IPS-18c (cell line): Measurements from ENCODE around the gene PANK4.
"Not testable (repeated sequence)": the region's sequence is repeated elsewhere in the genome, so short reads cannot be mapped to it uniquely, and the experiment has no call there.

ENCODE experiments used
- H3K4me3 ChIP-seq: 2 replicates; pipeline ENCODE4 v1.7.0; 2013; ENCODE audit warnings: low read depth, mild to moderate bottlenecking, low read length, moderate library complexity; ENCODE audit not compliant: insufficient read depth
- H3K9me3 ChIP-seq: one replicate; pipeline ENCODE4 v1.6.1; 2013; ENCODE audit warnings: mild to moderate bottlenecking, low read length, moderate library complexity; ENCODE audit not compliant: control insufficient read depth, insufficient read depth

PANK4 gene

GRCh38 chr1:2560299-2561073, 34.1 kb upstream of the PANK4 start:
- no peak overlapping the region for H3K4me3 ChIP-seq
- H3K9me3 ChIP-seq = no peaks in the 10 kb centered on the region

- H3K9me3 ChIP-seq = no peaks in the 10 kb centered on the region
- no peak overlapping the region for H3K4me3 ChIP-seq
These were observed 33.3 kb upstream of the PANK4 start for GRCh38 chr1:2559509-2560298.

DNA sequence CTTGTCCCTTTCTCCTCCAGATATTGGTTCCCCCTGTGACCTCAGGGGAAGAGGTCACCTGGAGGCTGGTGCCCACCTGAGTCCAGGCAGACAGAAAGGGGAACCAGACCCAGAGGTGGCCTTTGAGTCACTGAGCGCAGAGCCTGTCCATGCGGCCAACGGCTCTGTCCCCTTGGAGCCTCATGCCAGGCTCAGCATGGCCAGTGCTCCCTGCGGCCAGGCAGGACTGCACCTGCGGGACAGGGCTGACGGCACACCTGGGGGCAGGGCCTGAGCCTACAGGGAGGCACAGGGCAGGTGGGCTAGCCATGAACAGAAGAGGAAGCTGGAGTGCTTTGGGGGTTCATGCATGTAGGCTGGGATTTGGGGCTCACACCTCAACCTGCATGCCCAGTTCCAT, 32.5 kb upstream of the PANK4 start:
- H3K9me3 ChIP-seq = no peaks in the 10 kb centered on the region

GRCh38 chr1:2558420-2558819, 32.0 kb upstream of the PANK4 start:
- H3K9me3 ChIP-seq = no peaks in the 10 kb centered on the region
- no peak overlapping the region for H3K4me3 ChIP-seq

More for the DNA sequence above, 32.5 kb upstream of the PANK4 start:
- H3K4me3 ChIP-seq = no peak overlapping the region

GRCh38 chr1:2557482-2558400, 31.3 kb upstream of the PANK4 start:
- Histone ChIP-seq H3K9me3 (no peaks in the 10 kb centered on the region), H3K4me3 (no peak overlapping the region)

DNA sequence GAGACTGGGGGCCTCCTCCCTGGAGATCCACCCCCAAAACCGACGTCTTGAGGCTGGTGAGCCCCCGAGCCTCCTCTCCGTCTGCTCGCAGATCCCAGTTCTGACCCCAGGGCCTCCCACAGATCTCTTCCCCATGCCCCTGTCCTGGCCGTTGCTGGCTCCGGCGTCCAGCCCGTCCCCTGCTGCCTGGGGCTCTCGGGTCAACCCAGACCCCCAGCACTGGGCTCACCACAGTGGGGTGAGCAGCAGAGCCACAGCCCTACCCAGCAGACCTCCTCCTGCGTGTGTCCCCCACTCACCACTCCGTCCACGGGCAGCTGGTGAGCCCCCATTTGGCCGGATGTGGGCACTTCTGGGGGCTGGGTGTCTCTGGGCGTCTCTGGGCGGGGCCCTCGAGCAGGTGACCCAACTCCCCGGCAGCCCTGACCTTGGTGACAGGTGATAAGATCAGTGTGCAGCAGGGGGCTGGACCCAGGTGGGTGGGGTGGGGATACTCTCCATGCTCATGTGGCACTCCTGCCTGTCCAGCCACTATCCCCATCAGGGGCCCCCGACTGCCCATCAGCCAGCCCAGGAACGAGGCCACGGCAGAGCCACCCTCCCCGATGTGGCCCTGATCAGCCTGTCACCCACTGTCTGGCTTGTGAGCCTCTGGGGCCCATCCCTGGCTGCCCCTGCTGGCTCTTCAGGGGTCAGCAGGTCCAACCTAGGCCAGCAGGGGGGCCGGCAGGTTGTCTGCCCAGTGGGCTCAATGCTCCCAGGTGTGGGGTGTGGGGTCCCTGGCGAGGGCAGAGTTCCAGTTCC, 30.5 kb upstream of the PANK4 start:
- no peak overlapping the region for H3K4me3 ChIP-seq

DNA sequence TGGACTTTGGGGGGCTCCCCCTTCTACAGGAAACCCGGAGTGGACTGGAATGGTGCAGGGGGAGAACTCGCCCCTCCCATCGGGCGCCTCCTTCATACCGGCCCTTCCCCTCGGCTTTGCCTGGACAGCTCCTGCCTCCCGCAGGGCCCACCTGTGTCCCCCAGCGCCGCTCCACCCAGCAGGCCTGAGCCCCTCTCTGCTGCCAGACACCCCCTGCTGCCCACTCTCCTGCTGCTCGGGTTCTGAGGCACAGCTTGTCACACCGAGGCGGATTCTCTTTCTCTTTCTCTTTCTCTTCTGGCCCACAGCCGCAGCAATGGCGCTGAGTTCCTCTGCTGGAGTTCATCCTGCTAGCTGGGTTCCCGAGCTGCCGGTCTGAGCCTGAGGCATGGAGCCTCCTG, 29.9 kb upstream of the PANK4 start, which contains the start of gene TNFRSF14:
Gene TNFRSF14 (plus strand): TSS at position 95 of the 401 bp plus-strand sequence. CDS start 294 bp downstream, at position 389.
- H3K4me3 ChIP-seq = no peak within 1 kb of the TSS
- H3K9me3 ChIP-seq = no peaks in the 10 kb centered on the region

More for the DNA sequence above, 30.5 kb upstream of the PANK4 start:
- no peaks in the 10 kb centered on the region for H3K9me3 ChIP-seq

GRCh38 chr1:2555634-2556276, 29.4 kb upstream of the PANK4 start:
- Histone ChIP-seq H3K9me3 (no peaks in the 10 kb centered on the region), H3K4me3 (no peak overlapping the region)

DNA sequence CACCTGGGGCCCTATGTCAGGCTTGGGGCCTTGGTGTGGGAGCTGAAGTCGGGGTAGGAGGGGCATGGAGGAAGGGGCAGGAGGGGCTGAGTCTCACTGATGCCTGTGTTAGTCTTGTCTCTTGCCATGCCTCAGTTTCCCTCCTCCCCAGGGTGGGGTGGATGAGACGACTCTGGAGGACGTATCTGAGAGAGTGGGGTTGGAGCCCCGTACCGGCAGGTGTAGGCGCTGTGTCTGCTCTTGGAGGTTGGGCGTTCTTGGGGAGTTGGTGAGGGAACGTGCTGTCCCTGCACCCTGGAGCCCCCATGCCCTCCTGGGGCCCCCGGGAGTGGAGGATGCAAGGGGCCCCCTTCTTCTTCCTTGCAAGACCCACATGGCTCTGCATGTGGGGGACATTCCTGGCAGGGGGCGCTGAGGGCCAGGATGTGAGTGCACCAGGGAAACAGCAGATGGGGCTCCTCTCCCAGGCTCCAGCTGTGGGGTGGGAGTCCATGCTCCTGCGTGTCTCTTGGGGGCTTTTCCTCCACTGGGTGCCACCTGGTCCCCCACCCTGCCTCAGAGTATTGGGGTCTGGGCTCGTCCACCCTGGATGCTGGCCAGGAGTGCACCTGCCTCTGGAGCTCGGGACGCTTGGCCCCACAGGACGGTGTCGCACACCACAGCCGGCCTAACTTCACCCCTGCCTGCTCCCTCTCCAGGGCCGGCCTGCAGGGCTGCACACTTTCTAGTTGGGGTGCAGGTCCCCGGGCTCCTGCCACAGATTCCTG, 28.4 kb upstream of the PANK4 start:
- H3K9me3 ChIP-seq = no peaks in the 10 kb centered on the region
- H3K4me3 ChIP-seq = no peak overlapping the region

- Histone ChIP-seq H3K9me3 (no peaks in the 10 kb centered on the region), H3K4me3 (no peak overlapping the region)
These were observed 27.6 kb upstream of the PANK4 start for GRCh38 chr1:2553871-2554620.

DNA sequence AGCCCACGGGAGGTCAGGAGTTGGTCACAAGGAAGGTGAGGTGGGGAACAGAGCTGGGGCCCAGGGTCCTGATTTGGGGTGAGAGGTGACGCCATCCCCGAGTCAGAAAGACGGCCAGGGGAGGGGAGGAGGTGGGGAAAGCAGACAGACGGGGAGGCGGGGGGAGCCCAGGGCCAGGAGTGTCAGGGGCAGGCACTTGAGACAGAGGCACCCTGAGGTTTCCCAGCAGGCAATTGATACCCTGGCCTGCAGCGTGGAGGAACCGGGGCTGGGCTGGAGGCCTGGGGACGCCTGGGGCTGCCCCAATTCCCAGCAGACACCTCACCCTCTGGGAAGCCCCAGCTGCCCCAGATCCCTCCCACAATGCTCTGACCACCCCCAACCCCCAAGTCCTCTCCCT, 26.7 kb upstream of the PANK4 start:
- not testable (repeated sequence) for H3K9me3 ChIP-seq, H3K4me3 ChIP-seq

- no peak overlapping the region for H3K4me3 ChIP-seq
- H3K9me3 ChIP-seq = no peaks in the 10 kb centered on the region
These were observed 25.8 kb upstream of the PANK4 start for GRCh38 chr1:2552189-2552588.

DNA sequence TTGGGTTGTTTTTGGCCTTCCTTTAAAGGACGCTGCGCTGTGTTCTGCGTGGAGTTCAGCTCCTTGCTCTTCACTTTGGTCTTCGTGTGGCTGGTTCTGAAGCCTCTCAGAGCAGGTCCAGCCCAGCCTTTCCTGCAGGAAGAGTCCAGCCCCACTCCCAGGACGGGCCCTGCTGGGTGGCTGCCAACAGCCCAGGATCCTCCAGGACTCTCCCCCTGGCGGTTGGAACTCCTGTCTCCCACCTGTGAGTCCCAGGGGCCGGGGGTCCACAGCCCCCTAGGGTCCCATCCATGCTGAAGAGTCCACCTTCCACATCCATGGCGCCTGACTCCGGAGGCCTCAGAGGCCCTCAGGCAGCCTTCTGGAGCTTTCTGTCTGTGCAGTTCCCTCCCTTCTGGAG, 25.1 kb upstream of the PANK4 start:
- not testable (repeated sequence) for H3K4me3 ChIP-seq

DNA sequence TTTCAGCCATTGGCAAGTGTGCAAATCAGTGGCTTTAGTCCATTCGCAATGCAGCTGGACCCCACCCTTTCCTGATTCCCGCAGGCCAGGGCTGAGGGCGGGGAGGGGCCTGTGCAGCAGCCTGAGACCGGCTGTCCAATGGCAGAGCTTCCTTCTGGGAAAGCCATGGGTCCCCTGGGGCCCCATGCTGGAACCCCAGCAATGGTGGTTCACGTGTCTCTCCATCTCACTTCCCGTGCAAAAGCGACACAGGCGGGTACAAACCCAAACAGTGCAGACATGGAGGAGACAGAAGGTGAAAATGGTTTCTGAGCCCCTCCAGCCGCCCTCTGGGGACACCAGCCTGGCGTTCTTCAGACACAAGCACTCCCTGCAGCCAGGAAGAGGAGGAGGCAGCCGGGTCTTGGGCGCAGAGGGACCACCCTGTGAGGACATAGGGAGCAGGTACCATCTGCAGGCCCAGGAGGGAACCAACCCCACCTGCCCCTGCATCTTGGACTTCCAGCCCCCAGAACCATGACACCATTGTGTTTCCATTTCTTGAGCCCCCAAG, 24.0 kb upstream of the PANK4 start:
- not testable (repeated sequence) for H3K9me3 ChIP-seq

More for the DNA sequence above, 25.1 kb upstream of the PANK4 start:
- H3K9me3 ChIP-seq = not testable (repeated sequence)

More for the DNA sequence above, 24.0 kb upstream of the PANK4 start:
- H3K4me3 ChIP-seq = not testable (repeated sequence)
